IPS DF 4.7 (cell line): Measurements from ENCODE around the gene DPYSL4.
"Not testable (repeated sequence)": the region's sequence is repeated elsewhere in the genome, so short reads cannot be mapped to it uniquely, and the experiment has no call there.

Experiments used
- DNase-seq: peaks from one replicate; pipeline ENCODE4 v3.0.0-alpha.2; 2013; ENCODE audit warnings: low spot score; ENCODE audit errors: extremely low read depth

Gene DPYSL4

DNA sequence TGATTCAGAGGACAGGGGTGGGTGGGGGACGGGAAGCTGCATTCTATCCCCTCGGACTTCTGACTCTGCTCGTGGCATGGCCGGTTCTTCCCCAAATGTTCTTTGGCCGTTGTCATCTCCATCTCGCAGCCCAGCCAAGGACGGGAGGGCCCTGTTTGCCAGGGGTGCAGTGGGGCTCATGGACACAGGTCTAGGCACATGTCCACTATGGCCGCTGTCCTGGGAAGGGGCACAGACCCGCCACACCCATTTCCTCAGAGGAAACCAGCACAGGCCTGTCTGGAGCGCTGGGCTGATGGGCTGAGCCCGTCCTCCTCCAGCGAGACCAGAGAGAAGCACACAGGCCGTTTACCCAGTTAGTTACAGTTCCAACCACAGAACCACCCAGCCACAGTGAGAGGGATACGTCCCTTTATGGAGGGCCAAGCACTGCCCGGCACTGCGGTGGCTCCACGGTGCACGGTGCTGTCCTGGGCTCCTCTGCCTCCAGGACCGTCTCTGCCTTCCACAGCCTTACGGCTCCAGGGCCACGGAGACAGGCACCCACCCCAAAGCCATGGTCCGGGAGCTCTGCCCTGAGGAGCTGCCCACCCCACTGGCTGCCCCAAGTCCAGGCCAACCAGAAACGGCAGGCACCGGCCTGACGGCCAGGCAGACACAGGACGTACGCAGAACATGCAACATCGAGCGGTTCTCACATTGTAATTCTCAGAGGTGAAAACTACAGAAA lies 20.2 kb downstream of the DPYSL4 start:
- no peak for DNase-seq

DNA sequence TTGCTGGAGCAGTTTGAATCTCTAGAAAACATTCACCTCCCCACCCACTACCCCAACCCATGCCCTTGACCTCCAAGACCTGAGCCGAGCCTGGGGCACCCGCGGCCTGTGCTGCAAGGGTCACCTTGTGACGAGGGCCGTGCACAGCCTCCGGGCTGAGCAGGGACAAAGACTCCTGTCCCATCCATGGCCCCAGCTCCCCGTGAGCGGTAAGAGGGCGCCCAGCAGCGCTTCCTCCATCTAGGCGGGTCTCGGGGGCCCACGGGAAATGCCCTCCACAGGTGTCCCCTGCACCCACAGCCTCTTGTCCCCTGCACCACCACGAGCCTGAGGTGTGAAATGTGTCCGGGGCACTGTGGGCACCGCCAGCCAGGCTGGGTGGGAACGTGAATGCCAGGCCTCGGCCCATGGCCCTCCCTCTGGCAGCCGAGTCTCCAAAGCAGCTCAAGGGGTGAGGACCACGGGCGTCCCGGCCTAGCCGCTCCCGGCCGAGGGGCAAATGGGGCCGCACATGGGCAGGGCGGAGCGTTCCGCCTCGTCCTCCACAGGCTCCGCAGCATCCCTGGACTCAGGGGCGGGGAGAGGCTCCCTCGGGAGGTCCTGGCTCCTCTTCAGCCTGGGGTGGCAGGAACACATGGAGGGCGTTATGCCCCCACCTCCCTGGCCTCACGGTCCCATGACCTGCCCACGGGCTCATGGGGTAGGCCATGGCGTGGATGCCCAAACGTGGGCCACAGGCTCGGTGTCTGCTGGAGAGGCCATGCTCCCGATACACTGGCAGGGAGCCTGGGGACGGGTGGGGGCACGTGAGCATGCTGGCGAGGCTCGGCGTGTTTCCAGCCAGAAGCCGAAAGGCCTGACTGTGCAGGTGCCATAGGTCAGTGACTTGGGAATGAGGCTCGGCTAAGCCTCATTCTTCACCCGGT lies 21.1 kb downstream of the DPYSL4 start:
- DNase-seq: no peak

DNA sequence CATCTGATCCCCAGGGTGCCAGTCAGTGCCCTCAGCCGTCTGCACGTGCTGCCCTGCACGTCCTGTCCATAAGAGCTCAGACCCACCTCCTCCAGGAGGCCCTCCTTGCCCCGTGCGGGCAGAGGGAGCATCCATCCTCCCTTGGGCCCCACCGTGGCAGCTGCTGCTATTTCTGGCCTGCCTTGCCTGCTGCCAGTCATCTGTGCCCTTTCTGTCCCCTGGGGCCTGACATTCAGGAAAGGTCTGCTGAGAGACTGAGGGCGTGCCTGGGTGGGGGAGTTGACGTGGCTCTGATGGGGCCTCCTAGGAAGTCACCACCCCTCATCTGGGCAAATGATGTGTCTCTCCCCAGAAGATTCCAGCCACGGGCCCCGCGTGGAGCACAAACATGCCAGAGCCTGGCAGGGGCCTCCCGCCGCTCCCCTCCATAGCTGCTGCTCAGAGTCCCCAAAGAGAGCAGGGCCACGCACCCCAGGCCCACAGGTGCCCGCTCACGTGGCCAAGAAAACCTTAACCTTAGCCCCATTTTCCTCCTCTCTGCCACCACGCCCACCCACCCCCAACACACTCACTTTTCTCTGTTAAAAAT lies 21.8 kb downstream of the DPYSL4 start:
- no peak for DNase-seq

GRCh38 chr10:132209130-132209529 lies 22.4 kb downstream of the DPYSL4 start:
- no peak for DNase-seq

DNA sequence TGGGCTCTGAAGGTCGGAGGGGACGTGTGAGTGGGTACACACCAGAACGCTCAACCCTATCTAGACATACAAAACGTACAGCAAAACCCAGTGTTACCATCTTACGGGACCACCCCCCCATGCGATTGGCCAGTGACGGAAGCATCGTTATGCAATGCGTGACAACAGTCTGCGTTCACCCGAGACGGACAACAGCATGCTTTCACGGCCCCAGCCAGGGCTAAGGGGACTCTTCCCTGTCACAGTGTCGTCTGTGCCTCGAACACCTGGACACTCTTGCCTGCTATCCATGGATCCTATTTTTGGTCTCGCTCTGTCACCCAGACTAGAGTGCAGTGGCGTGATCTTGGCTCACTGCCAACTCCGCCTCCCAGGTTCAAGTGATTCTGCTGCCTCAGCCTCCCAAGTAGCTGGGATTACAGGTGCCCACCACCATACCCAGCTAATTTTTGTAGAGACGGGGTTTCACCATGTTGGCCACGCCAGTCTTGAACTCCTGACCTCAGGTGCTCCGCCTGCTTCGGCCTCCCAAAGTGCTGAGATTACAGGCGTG lies 23.3 kb downstream of the DPYSL4 start:
- DNase-seq: no peak

- no peak for DNase-seq
Observed at GRCh38 chr10:132210766-132211165, 24.0 kb downstream of the DPYSL4 start.

- no peak for DNase-seq
Observed at GRCh38 chr10:132211246-132211645, 24.5 kb downstream of the DPYSL4 start.

DNA sequence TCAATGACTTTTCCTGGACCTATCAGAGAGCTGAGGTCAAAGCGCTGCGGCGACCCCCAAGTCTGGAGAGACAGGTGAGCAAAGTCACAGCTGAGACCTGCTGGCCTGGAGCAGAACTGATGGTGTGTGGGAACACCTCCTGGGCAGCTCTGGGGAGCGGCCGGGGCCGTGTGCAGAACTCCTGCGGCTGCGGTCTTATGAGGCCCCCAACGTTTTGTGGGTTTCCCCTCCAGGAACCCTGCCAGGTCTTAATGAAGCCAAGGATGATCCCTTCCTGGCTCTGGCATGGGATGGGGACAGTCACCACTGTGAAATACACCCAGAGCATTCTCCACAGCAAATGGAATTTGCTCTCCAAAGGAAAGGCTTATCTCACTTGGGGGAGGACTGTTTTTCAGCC lies 26.1 kb downstream of the DPYSL4 start:
- DNase-seq: no peak

DNA sequence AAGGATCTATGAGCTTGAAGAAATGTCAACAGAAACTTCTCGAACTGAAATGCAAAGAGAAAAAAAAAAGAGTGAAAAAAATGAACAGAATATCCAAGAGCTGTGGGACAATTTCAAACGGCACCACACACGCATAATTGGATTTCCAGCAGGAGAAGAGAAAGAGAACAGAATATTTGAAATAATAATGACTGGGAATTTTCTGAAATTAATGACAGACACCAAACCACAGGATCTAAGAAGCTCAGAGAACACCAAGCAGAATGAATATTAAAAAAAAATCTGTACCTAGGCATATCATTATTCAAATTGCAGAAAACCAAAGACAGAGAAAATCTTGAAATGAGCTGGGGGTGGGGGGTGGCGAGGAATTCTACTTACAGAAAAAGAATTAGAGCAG lies 27.2 kb downstream of the DPYSL4 start:
- DNase-seq: no peak

DNA sequence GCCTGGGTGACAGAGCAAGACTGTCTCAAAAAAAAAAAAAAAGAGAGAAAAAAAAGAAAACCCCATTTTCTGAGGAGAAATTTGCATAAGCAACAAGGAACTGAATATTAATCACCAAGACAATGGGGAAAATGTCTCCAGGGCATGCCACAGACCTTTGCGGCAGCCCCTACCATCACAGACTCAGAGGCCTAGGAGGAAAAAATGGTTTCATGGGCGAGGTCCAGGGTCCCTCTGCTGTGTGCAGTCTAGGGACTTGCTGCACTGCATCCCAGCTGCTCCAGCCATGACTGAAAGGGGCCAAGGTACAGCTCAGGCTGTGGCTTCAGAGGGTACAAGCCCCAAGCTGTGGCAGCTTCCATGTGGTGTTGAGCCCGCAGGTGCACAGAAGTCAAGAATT lies 29.7 kb downstream of the DPYSL4 start:
- DNase-seq: not testable (repeated sequence)

DNA sequence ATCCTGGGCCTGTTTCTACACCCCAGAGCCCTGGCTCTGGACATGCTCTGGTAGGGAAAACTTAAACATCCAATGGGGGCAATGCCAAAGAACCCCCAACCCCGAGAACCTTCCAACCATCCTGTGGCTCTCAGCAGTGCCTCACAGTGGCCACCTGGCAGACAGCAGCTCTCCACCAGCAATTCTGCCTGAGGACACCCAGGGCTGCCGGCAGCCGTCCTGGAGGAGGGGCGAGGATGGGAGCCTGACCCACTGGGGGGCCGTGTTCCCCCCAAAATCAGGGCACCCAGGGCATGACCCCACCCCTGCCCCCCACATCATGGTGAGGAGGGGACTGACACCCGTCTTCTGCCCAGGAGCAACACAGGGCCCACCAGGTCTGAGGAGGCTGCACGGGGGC lies 32.7 kb downstream of the DPYSL4 start:
- no peak for DNase-seq

GRCh38 chr10:132220061-132220460 lies 33.3 kb downstream of the DPYSL4 start:
- no peak for DNase-seq

DNA sequence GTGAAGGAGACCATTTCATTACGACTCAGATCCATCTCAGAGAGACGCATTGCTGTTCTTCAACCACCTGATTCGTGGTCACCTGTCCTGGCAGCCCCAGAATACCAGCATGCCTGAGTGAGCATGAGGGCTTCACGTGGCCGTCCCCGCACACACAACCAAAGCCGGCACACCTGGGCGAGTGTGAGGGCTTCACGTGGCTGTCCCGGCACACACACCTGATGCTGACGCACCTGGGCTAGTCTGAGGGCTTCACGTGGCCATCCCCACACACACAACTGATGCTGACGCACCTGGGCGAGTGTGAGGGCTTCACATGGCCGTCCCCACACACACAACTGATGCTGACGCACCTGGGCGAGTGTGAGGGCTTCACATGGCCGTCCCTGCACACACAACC lies 34.2 kb downstream of the DPYSL4 start:
- DNase-seq: not testable (repeated sequence)

- DNase-seq: no peak
Observed at GRCh38 chr10:132222726-132223125, 36.0 kb downstream of the DPYSL4 start.

DNA sequence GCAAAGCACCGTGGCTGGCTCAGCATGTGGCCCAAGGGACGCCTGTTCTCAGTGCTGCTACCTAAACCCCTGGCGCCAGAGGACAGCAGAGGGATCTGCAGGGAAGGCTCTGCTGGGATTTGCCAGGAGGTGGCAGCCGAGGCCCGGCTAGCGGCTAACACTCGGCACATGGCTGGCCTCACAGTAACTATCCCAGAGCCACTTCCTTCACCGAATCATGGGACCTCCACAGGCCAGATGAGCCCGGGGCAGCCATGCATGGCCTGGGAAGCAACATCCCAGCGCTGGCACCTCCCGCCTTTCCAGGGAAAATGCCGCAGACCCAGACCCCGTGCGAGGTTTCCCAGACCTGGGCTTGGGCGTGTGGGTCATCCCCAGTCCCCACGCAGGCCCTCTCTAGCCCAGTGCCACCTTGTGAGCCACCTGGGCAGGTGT lies 36.4 kb downstream of the DPYSL4 start:
- DNase-seq: peak; percentile 60

- DNase-seq: no peak
Observed at GRCh38 chr10:132223611-132224342, 37.0 kb downstream of the DPYSL4 start.

GRCh38 chr10:132224343-132225072 lies 37.8 kb downstream of the DPYSL4 start:
- no peak for DNase-seq

- no peak for DNase-seq
Observed at GRCh38 chr10:132225073-132225848, 38.5 kb downstream of the DPYSL4 start.

GRCh38 chr10:132225849-132226205 lies 39.1 kb downstream of the DPYSL4 start:
- DNase-seq: no peak
